Activated CD4-positive, alpha-beta memory T cell treated with anti-CD3 and anti-CD28 coated beads for 36 hours (primary cell): ENCODE results near the gene PARP8. TPM values are rescaled to one million over a fixed set of nuclear protein-coding genes. Genes with fewer than 3 reads are reported as not detected.
"Not testable (repeated sequence)": the region's sequence is repeated elsewhere in the genome, so short reads cannot be mapped to it uniquely, and the experiment has no call there.

ENCODE experiments used
- CTCF ChIA-PET: fragments of 350-600 bp; sonication (Branson Sonifier 250); formaldehyde crosslinking; loops from one replicate; lab custom pipeline; 2021; ENCODE audit warnings: antibody characterized with exemption, inconsistent platforms; lab: Charles Lee
- POLR2A ChIA-PET: fragments of 350-600 bp; sonication (Branson Sonifier 250); formaldehyde crosslinking; loops from one replicate; lab custom pipeline; 2021; ENCODE audit warnings: antibody characterized with exemption; lab: Charles Lee
- DNase-seq: peaks from one replicate; pipeline ENCODE4 v3.0.0-alpha.2; 2020
- H3K27ac Mint-ChIP-seq: one replicate; pipeline ENCODE4 v1.8.0; 2021; ENCODE audit warnings: mixed read lengths
- H3K27me3 Mint-ChIP-seq: one replicate; pipeline ENCODE4 v1.8.0; 2021; ENCODE audit warnings: mixed read lengths
- H3K36me3 Mint-ChIP-seq: one replicate; pipeline ENCODE4 v1.8.0; 2021; ENCODE audit warnings: mixed read lengths
- H3K4me1 Mint-ChIP-seq: one replicate; pipeline ENCODE4 v1.8.0; 2021; ENCODE audit warnings: low read depth, mixed read lengths
- H3K4me3 Mint-ChIP-seq: one replicate; pipeline ENCODE4 v1.8.0; 2021; ENCODE audit warnings: mild to moderate bottlenecking, mixed read lengths
- H3K9me3 Mint-ChIP-seq: one replicate; pipeline ENCODE4 v1.8.0; 2021; ENCODE audit warnings: mixed read lengths
- intact Hi-C: fragments of 100-400 bp; cut with micrococcal nuclease; formaldehyde crosslinking; loops from one replicate; pipeline ENCODE4 v1.15.1; 2023
- total RNA-seq, 2 experiments: library from RNA; stranded (reverse); gene quantifications; one replicate each; pipeline ENCODE4 v1.2.3, GENCODE V29; 2021

Gene PARP8
- total RNA-seq, 2 experiments from 2014 or later, result 34.0 to 36.9 TPM

GRCh38 chr5:50665091-50665490, 1.3 kb upstream of the PARP8 start:
- peak overlapping the region; percentile 95 for H3K27ac Mint-ChIP-seq
- no peak for DNase-seq
- H3K27me3 Mint-ChIP-seq, result no peaks in the 10 kb centered on the region
- peaks cover 5% of the 10 kb centered on the region for H3K36me3 Mint-ChIP-seq
- H3K9me3 Mint-ChIP-seq, result peaks cover 7% of the 10 kb centered on the region
- intact Hi-C loops, result loop anchor here (1.0 kb wide), 1 partner anchor 86 kb away; no protein-coding TSS in a partner anchor
- H3K4me1 Mint-ChIP-seq, result peaks cover 24% of the 10 kb centered on the region
- CTCF ChIA-PET, result no interaction called here
- peak overlapping the region; percentile 84 for H3K4me3 Mint-ChIP-seq
- POLR2A ChIA-PET, result interaction anchor here (1.9 kb wide), 1 partner anchor 55 kb away, joined by 5 read pairs; no protein-coding TSS in a partner anchor

DNA sequence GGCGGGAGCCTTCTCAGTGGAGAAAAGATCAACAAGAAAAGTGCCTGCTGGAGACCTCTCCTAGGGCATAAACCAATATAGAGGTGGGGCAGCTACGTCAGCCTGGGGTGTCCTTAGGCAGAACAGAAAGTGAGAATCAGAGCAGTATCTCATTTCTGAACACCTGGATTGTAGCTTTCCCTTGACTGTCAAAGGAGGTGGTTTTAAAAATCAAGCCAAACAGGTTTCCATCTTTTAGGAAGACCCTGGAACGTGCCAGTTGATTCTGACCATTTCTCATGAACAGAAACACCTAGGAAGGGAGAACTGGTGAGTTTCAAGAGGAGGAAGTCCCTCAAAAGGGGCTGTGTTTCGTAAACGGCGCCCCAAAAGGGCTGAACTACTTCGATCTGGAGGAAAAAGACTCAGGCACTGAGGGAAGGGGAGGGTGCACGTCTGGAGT, 655 bp upstream of the PARP8 start:
- peak; percentile 58 for DNase-seq
- H3K27me3 Mint-ChIP-seq, CTCF ChIA-PET, H3K9me3 Mint-ChIP-seq, H3K36me3 Mint-ChIP-seq: not testable (repeated sequence)
- intact Hi-C loops, result loop anchor here (1.0 to 2.0 kb wide), 3 partner anchors 45 to 225 kb away; partner anchors contain the start of gene EMB
- POLR2A ChIA-PET, result interaction anchor here (1.9 kb wide), 1 partner anchor 55 kb away, joined by 5 read pairs; no protein-coding TSS in a partner anchor
- Mint-ChIP-seq H3K27ac (peak overlapping the region; percentile 95), H3K4me3 (peak overlapping the region; percentile 84), H3K4me1 (peaks cover 27% of the 10 kb centered on the region)

GRCh38 chr5:50667023-50667652, 701 bp downstream of the PARP8 start:
- Mint-ChIP-seq H3K9me3 (no peaks in the 10 kb centered on the region), H3K4me3 (peak overlapping the region; percentile 90), H3K36me3 (peaks cover 3% of the 10 kb centered on the region), H3K27ac (peak overlapping the region; percentile 98), H3K4me1 (peaks cover 37% of the 10 kb centered on the region), H3K27me3 (no peaks in the 10 kb centered on the region)
- ChIA-PET POLR2A (interaction anchor here (1.0 to 2.5 kb wide), 7 partner anchors 25 to 226 kb away, joined by 3 to 18 read pairs (median 4); partner anchors contain the start of gene EMB), CTCF (interaction anchor here (0.9 to 1.2 kb wide), 2 partner anchors 58 to 227 kb away, joined by 3 to 4 read pairs; partner anchors contain the start of gene EMB)
- no peak for DNase-seq
- intact Hi-C loops, result loop anchor here (2.0 kb wide), 2 partner anchors 44 to 226 kb away; partner anchors contain the start of gene EMB

DNA sequence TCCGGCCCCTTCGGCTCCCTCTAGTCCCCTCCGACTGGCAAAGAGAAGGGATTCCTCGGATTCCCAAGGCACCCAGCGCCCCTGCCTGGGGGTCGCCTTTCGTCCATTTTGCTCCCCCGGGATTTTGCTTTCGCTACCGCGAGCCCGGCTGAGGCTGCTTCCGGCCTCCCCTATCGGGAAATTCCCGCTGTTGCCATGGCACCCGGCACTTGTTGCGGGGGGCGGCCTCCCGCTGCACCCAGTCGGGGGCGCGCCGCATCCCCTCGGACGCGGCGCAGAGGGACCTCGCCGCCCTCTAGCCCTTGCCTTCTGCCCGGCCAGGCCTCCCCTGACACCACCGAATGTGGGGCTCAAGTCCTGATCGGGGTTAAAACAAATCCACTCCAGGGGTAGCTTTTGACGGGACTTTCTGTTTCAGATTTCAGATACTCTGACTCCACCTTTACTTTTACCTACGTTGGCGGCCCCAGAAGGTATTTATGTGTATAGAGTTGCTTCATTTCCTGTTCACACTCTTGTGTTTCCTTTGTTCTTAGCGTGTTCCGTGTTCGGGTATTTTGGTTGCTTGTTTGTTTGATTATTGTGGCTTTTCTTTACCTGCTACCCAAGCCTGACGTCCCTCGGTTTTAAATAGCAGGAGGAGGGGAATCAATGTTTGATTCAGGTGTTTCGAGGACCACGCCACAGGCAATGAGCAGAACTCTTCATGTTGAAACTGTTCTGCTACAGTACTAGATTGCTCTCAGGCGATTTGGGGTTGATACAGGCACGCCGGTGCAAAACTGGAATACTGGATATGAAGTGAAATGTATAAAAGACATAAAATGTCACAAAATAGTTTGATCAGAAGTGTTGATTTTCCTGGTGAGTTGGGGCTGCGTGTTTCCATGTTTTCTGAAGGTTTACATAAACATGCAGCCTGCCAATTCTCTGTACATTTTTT, 1.5 kb downstream of the PARP8 start:
- no peaks in the 10 kb centered on the region for H3K27me3 Mint-ChIP-seq
- ChIA-PET CTCF (interaction anchor here (1.2 kb wide), 1 partner anchor 58 kb away, joined by 3 read pairs; no protein-coding TSS in a partner anchor), POLR2A (interaction anchor here (1.0 to 2.5 kb wide), 7 partner anchors 24 to 227 kb away, joined by 3 to 18 read pairs (median 3); partner anchors contain the start of gene EMB)
- H3K9me3 Mint-ChIP-seq, result no peaks in the 10 kb centered on the region
- peak overlapping the region; percentile 90 for H3K4me3 Mint-ChIP-seq
- intact Hi-C loops, result loop anchor here (2.0 kb wide), 2 partner anchors 43 to 227 kb away; partner anchors contain the start of gene EMB
- DNase-seq, result peak; percentile 90
- peaks cover 3% of the 10 kb centered on the region for H3K36me3 Mint-ChIP-seq
- peak overlapping the region; percentile 98 for H3K27ac Mint-ChIP-seq
- H3K4me1 Mint-ChIP-seq, result peaks cover 44% of the 10 kb centered on the region

DNA sequence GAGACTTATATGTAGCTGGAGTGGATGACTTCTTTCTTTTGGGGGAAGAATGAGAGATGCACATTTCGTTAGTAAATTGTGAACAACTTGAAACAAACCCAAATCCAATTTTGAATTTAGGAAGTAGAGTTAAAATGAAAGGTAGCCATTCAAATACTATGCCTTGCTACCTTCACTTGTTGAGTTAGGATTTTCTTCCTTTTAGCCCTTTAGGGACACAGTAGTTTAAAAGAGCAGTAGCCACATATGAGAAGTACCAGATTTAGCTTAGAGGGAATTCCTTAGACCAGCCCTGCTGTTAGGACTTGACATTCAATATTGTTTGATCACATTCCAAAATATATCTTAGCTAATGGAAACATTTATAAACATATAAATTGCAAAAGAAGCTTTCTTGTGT, 2.2 kb downstream of the PARP8 start:
- POLR2A ChIA-PET, result interaction anchor here (1.2 to 2.5 kb wide), 2 partner anchors 57 to 227 kb away, joined by 3 to 18 read pairs; partner anchors contain the start of gene EMB
- peak overlapping the region; percentile 98 for H3K27ac Mint-ChIP-seq
- H3K27me3 Mint-ChIP-seq, result not testable (repeated sequence)

GRCh38 chr5:50672663-50673062, 6.2 kb downstream of the PARP8 start:
- POLR2A ChIA-PET, result no interaction called here
- peaks cover 72% of the 10 kb centered on the region for H3K4me1 Mint-ChIP-seq
- peaks cover 2% of the 10 kb centered on the region for H3K36me3 Mint-ChIP-seq
- H3K9me3 Mint-ChIP-seq, result no peaks in the 10 kb centered on the region
- no peaks in the 10 kb centered on the region for H3K27me3 Mint-ChIP-seq
- DNase-seq, result no peak
- intact Hi-C loops, result loop anchor here (2.0 kb wide), 1 partner anchor 16 kb away; no protein-coding TSS in a partner anchor
- CTCF ChIA-PET, result no interaction called here
- H3K27ac Mint-ChIP-seq, result no peak overlapping the region
- H3K4me3 Mint-ChIP-seq, result no peak overlapping the region

More for the DNA sequence above, 2.2 kb downstream of the PARP8 start:
- Mint-ChIP-seq H3K4me3 (peak overlapping the region; percentile 90), H3K4me1 (peaks cover 51% of the 10 kb centered on the region)
- H3K36me3 Mint-ChIP-seq, DNase-seq, intact Hi-C loops, H3K9me3 Mint-ChIP-seq: not testable (repeated sequence)
- CTCF ChIA-PET, result interaction anchor here (0.7 to 1.2 kb wide), 2 partner anchors 80 to 228 kb away, joined by 3 read pairs; partner anchors contain the start of gene EMB

DNA sequence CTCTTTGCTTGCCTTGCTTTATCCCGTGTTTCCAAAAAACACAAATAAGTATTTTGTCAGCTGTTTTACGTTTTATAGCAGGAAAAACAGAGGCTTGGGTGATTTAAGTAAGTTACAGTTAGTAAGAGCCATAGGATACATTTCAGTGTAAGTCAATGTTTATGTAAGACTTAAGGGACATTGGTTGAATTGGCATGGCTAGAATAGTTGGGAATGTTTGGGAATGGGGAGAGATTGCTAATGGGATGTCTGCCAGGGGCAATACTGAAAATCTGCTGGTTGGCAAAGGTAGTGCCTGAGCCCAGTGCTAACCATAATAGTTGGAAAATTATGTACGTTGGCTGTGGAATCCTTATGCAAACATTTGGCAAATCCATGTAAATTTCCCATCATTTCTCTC, 7.0 kb downstream of the PARP8 start:
- H3K36me3 Mint-ChIP-seq, POLR2A ChIA-PET, H3K27me3 Mint-ChIP-seq, H3K27ac Mint-ChIP-seq, H3K9me3 Mint-ChIP-seq, H3K4me3 Mint-ChIP-seq, CTCF ChIA-PET, DNase-seq: not testable (repeated sequence)
- intact Hi-C loops, result loop anchor here (2.0 kb wide), 1 partner anchor 15 kb away; no protein-coding TSS in a partner anchor
- peaks cover 76% of the 10 kb centered on the region for H3K4me1 Mint-ChIP-seq

GRCh38 chr5:50675385-50675784, 8.9 kb downstream of the PARP8 start:
- H3K27ac Mint-ChIP-seq, result no peak overlapping the region

GRCh38 chr5:50679554-50679953, 13.1 kb downstream of the PARP8 start:
- CTCF ChIA-PET, H3K27me3 Mint-ChIP-seq, H3K4me3 Mint-ChIP-seq, H3K9me3 Mint-ChIP-seq, POLR2A ChIA-PET, DNase-seq, H3K36me3 Mint-ChIP-seq: not testable (repeated sequence)
- peak overlapping the region; percentile 19 for H3K27ac Mint-ChIP-seq
- peaks cover 76% of the 10 kb centered on the region for H3K4me1 Mint-ChIP-seq
- intact Hi-C loops, result loop anchor here (2.0 kb wide), 1 partner anchor 19 kb away; no protein-coding TSS in a partner anchor

More at GRCh38 chr5:50675385-50675784, 8.9 kb downstream of the PARP8 start:
- H3K4me1 Mint-ChIP-seq, result peaks cover 82% of the 10 kb centered on the region
- ChIA-PET POLR2A (no interaction called here), CTCF (no interaction called here)
- no peaks in the 10 kb centered on the region for H3K27me3 Mint-ChIP-seq
- no peaks in the 10 kb centered on the region for H3K9me3 Mint-ChIP-seq
- DNase-seq, result no peak
- intact Hi-C loops, result no loop called here
- peaks cover 5% of the 10 kb centered on the region for H3K36me3 Mint-ChIP-seq
- H3K4me3 Mint-ChIP-seq, result no peak overlapping the region

- H3K4me1 Mint-ChIP-seq, result peaks cover 56% of the 10 kb centered on the region
- peaks cover 28% of the 10 kb centered on the region for H3K9me3 Mint-ChIP-seq
- intact Hi-C loops, result no loop called here
- peaks cover 28% of the 10 kb centered on the region for H3K36me3 Mint-ChIP-seq
- POLR2A ChIA-PET, result no interaction called here
- CTCF ChIA-PET, result no interaction called here
- H3K27me3 Mint-ChIP-seq, result no peaks in the 10 kb centered on the region
- no peak for DNase-seq
- H3K4me3 Mint-ChIP-seq, result no peak overlapping the region
- no peak overlapping the region for H3K27ac Mint-ChIP-seq
Observed at GRCh38 chr5:50684721-50685120, 18.3 kb downstream of the PARP8 start.

DNA sequence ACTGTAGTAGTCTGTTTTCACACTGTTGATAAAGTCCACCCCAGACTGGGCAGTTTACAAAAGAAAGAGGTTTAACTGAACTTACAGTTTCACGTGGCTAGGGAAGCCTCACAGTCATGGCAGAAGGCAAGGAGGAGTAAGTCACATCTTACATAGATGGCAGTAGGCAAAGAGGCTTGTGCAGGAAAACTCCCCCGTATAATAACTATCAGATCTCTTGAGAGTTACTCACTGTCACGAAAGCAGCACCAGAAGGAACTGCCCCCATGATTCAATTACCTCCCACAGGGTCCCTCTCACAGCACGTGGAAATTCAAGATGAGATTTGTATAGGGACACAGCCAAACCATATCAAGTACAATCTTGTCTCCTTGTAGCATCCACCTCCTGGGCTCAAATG, 21.1 kb downstream of the PARP8 start:
- POLR2A ChIA-PET, result no interaction called here
- CTCF ChIA-PET, result no interaction called here
- no peak overlapping the region for H3K27ac Mint-ChIP-seq
- peaks cover 28% of the 10 kb centered on the region for H3K9me3 Mint-ChIP-seq
- no peak overlapping the region for H3K4me3 Mint-ChIP-seq
- H3K4me1 Mint-ChIP-seq, result peaks cover 32% of the 10 kb centered on the region
- intact Hi-C loops, result no loop called here
- no peaks in the 10 kb centered on the region for H3K27me3 Mint-ChIP-seq
- H3K36me3 Mint-ChIP-seq, result peaks cover 31% of the 10 kb centered on the region
- no peak for DNase-seq
